Measurements from ENCODE around the gene CDH23. TPM values are rescaled to one million over a fixed set of nuclear protein-coding genes. Genes with fewer than 3 reads are reported as not detected.

Gene CDH23
- polyA plus RNA-seq, 1 donor (not counting 4 experiments of a cell fraction or from before 2014, with no cell fraction given), result 0.01 TPM

- Histone ChIP-seq H3K4me3 (ENCODE audit: control insufficient read depth in 2 of 3, extremely low read depth in 1 of 3, insufficient read depth in 2 of 3, low read depth in 1 of 3, low read length in 3 of 3) (no peak overlapping the region), H3K4me1 (ENCODE audit: control insufficient read depth, extremely low read depth, insufficient read depth, low read length) (no peaks in the 10 kb centered on the region), H3K9me3 (ENCODE audit: control insufficient read depth, low read depth, low read length) (no peaks in the 10 kb centered on the region), H4K20me1 (ENCODE audit: control insufficient read depth, extremely low read depth, insufficient read depth, low read length) (no peaks in the 10 kb centered on the region), H3K79me2 (ENCODE audit: control insufficient read depth, insufficient read depth, low read length) (no peaks in the 10 kb centered on the region), H3K4me2 (ENCODE audit: control insufficient read depth, extremely low read depth, insufficient read depth, low read depth, low read length) (no peak overlapping the region), H3K36me3 (ENCODE audit: control insufficient read depth in 2 of 2, extremely low read depth in 1 of 2, insufficient read depth in 2 of 2, low read length in 2 of 2) (no peaks in the 10 kb centered on the region), H3K9ac (ENCODE audit: control insufficient read depth, extremely low read depth, insufficient read depth, low read length) (no peak overlapping the region), H2AFZ (ENCODE audit: control insufficient read depth, low read length) (no peak overlapping the region), H3K9me1 (ENCODE audit: control insufficient read depth, extremely low read depth, insufficient read depth, low read length) (no peaks in the 10 kb centered on the region), H3K27ac (ENCODE audit: control insufficient read depth, insufficient read depth, low read length) (no peak overlapping the region), H3K27me3 (ENCODE audit: control insufficient read depth, extremely low read depth, insufficient read depth, low read length) (peaks cover 65% of the 10 kb centered on the region)
- no peak for TF ChIP-seq CTCF (optimal IDR thresholded peaks at IDR 0.05 in 1 of 3, IDR thresholded peaks at IDR 0.05 in 1 of 3, conservative IDR thresholded peaks at IDR 0.05 in 1 of 3; ENCODE audit: extremely low read depth in 1 of 3, insufficient read depth in 2 of 3, low read length in 3 of 3)
- no peak for TF ChIP-seq EZH2 (IDR thresholded peaks at IDR 0.05; ENCODE audit: low read length)
- DNase-seq (ENCODE audit: low read depth, low spot score) (no peak), FAIRE-seq (no peak)
- dilution Hi-C loops (cut with MboI; ENCODE audit: extremely low pct_ligation_motif_present, low sequenced_read_pairs), result no loop called here
These were observed 5.0 kb upstream of the CDH23 start for GRCh38 chr10:71391701-71392100.

- DNase-seq (ENCODE audit: low read depth, low spot score), result no peak
- Histone ChIP-seq H3K9me1 (ENCODE audit: control insufficient read depth, extremely low read depth, insufficient read depth, low read length) (no peaks in the 10 kb centered on the region), H3K79me2 (ENCODE audit: control insufficient read depth, insufficient read depth, low read length) (no peaks in the 10 kb centered on the region), H3K9me3 (ENCODE audit: control insufficient read depth, low read depth, low read length) (no peaks in the 10 kb centered on the region), H4K20me1 (ENCODE audit: control insufficient read depth, extremely low read depth, insufficient read depth, low read length) (no peaks in the 10 kb centered on the region), H3K9ac (ENCODE audit: control insufficient read depth, extremely low read depth, insufficient read depth, low read length) (no peak overlapping the region), H3K4me2 (ENCODE audit: control insufficient read depth, extremely low read depth, insufficient read depth, low read depth, low read length) (no peak overlapping the region), H3K27me3 (ENCODE audit: control insufficient read depth, extremely low read depth, insufficient read depth, low read length) (peaks cover 70% of the 10 kb centered on the region), H3K4me1 (ENCODE audit: control insufficient read depth, extremely low read depth, insufficient read depth, low read length) (no peaks in the 10 kb centered on the region), H3K36me3 (ENCODE audit: control insufficient read depth in 2 of 2, extremely low read depth in 1 of 2, insufficient read depth in 2 of 2, low read length in 2 of 2) (no peaks in the 10 kb centered on the region), H3K27ac (ENCODE audit: control insufficient read depth, insufficient read depth, low read length) (no peak overlapping the region), H2AFZ (ENCODE audit: control insufficient read depth, low read length) (no peak overlapping the region), H3K4me3 (ENCODE audit: control insufficient read depth in 2 of 3, extremely low read depth in 1 of 3, insufficient read depth in 2 of 3, low read depth in 1 of 3, low read length in 3 of 3) (no peak overlapping the region)
- TF ChIP-seq CTCF (optimal IDR thresholded peaks at IDR 0.05 in 1 of 3, IDR thresholded peaks at IDR 0.05 in 1 of 3, conservative IDR thresholded peaks at IDR 0.05 in 1 of 3; ENCODE audit: extremely low read depth in 1 of 3, insufficient read depth in 2 of 3, low read length in 3 of 3) (no peak), EZH2 (IDR thresholded peaks at IDR 0.05; ENCODE audit: low read length) (no peak)
- dilution Hi-C loops (cut with MboI; ENCODE audit: extremely low pct_ligation_motif_present, low sequenced_read_pairs), result no loop called here
- FAIRE-seq, result no peak
These were observed 4.4 kb upstream of the CDH23 start for GRCh38 chr10:71392292-71392691.
